Activated CD4-positive, alpha-beta T cell treated with anti-CD3 and anti-CD28 coated beads, Interleukin-2, amount 10 ng/mL, durations not matched to agents 24 days and 14 days (primary cell): ENCODE data around the gene SPCS3. TPM values are rescaled to one million over a fixed set of nuclear protein-coding genes. Genes with fewer than 3 reads are reported as not detected.
A peak's percentile ranks its signal among the peaks of the same experiment; 100 is the strongest.
"Not testable (repeated sequence)": the region's sequence is repeated elsewhere in the genome, so short reads cannot be mapped to it uniquely, and the experiment has no call there.

Experiments
- DNase-seq: peaks from one replicate; pipeline ENCODE4 v3.0.0; 2022
- H3K27ac Mint-ChIP-seq: one replicate; pipeline ENCODE4 v1.8.0; 2022; ENCODE audit warnings: mild to moderate bottlenecking, mixed read lengths
- H3K27me3 Mint-ChIP-seq: one replicate; pipeline ENCODE4 v1.8.0; 2022; ENCODE audit warnings: mixed read lengths
- H3K36me3 Mint-ChIP-seq: one replicate; pipeline ENCODE4 v1.8.0; 2022; ENCODE audit warnings: low read depth, mild to moderate bottlenecking, mixed read lengths
- H3K4me1 Mint-ChIP-seq: one replicate; pipeline ENCODE4 v1.8.0; 2021; ENCODE audit warnings: mixed read lengths
- H3K4me3 Mint-ChIP-seq: one replicate; pipeline ENCODE4 v1.8.0; 2022; ENCODE audit warnings: mild to moderate bottlenecking, moderate library complexity, mixed read lengths
- H3K9me3 Mint-ChIP-seq: one replicate; pipeline ENCODE4 v1.8.0; 2021; ENCODE audit warnings: mixed read lengths
- intact Hi-C: fragments of 100-400 bp; cut with micrococcal nuclease; formaldehyde crosslinking; loops from one replicate; pipeline ENCODE4 v1.15.1; 2023
- total RNA-seq: library from RNA; stranded (reverse); gene quantifications from 2 replicates; pipeline ENCODE4 v1.2.3, GENCODE V29; 2022

Gene SPCS3
- total RNA-seq, 1 donor from 2014 or later = 200 TPM

DNA sequence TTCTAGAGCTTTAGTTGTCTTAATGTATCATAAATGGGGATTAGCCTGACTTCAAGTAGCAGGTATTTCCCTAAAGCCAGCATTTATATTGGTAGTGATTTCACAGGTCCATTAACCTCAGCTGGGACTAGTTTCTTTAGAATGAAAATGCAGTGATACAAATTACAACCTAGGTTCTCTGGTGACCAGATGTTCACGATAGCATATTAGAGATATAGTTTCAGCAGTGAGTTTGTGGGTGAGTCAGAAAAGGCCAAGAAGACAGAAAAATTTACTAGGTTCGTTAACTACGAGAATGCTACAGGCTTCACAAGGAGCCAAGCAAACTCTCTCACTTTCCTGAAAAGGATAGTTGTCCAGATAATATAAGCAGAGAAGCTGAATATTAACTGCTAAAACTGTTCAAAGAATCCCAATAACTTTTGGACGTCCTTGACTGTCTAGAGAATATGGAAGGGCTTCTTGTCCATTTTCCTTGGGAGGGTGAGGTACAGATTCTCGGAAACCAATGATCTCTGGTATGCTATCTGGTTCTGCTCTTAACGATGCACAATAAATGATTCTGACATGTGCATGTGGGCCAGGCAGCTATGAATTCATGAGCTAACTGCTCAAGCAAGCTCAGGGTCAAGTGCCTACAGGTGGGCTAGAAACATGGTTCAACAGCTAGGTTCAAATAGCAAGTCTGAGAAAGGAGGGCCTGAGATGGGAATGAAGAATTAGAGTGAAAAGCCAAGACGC lies 6.0 kb upstream of the SPCS3 start:
- intact Hi-C loops = no loop called here
- no peaks in the 10 kb centered on the region for H3K4me1 Mint-ChIP-seq
- no peaks in the 10 kb centered on the region for H3K36me3 Mint-ChIP-seq
- H3K9me3 Mint-ChIP-seq = no peaks in the 10 kb centered on the region
- H3K27me3 Mint-ChIP-seq = peaks cover 8% of the 10 kb centered on the region
- H3K4me3 Mint-ChIP-seq = no peak overlapping the region
- DNase-seq = no peak
- no peak overlapping the region for H3K27ac Mint-ChIP-seq

DNA sequence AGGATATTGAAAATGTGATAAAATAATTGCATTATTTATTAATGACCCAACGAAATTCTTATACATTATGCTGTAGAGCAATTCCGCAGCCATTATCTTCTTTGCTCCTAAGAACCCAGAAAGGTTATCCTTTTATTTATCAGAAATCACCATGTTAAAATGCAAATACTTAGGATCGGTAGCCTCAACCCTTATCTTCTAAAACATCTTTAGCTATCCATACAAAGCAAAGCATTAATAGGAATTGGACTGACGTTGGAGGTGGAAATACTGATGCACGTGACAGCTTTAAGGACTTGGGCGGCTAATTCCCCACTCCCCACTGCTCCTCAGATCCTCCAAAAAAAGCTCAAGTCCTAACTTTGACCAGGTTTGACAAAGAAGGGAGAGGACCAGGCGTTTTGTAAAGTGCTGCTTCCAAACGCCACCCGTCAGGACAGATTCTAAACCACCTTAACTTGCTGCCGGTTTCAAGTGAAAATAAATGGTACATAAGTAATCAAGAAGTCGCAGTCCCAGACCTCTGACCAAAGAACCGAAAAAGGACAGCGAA lies 539 bp upstream of the SPCS3 start:
- Mint-ChIP-seq H3K27me3 (no peaks in the 10 kb centered on the region), H3K27ac (peak overlapping the region; percentile 92), H3K4me1 (peaks cover 24% of the 10 kb centered on the region), H3K4me3 (peak overlapping the region; percentile 85), H3K9me3 (no peaks in the 10 kb centered on the region), H3K36me3 (peaks cover 15% of the 10 kb centered on the region)
- intact Hi-C loops = loop anchor here (1.0 to 5.0 kb wide), 3 partner anchors 124 to 1123 kb away; partner anchors contain the start of genes AGA and SPATA4
- DNase-seq = no peak

DNA sequence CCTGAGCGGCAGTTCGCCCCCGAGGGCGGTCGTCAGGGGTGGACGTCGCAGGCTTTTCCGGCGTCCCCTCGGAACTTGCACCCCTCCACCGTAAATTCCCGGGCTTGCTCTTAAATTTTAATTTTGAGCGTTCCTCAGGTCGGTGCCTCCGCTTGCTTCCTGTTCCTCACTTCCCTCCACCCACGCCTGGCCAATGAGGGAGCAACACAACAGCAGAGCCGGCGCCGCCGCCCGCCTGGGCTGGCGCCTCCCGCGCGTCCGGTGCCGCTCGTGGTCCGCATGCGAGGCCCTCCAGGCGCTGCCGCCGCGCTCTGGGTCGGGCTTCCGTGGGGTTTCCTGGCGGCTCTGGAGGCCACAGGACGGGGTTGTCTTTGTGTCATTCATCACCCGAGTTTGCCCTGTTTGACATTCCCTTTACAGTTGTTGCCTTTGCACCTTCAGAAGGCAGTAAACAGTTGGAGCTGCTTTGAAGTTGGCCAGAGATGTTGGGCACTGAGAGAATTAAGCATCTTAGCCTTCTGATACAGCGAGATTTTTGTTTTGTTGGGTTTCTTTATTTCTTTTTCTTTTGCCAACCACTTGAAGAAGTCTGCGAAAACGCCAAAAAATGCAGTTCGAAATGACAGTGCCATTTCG lies 692 bp downstream of the SPCS3 start:
- Mint-ChIP-seq H3K27me3 (no peaks in the 10 kb centered on the region), H3K27ac (peak overlapping the region; percentile 87), H3K9me3 (no peaks in the 10 kb centered on the region), H3K36me3 (peaks cover 20% of the 10 kb centered on the region), H3K4me1 (peaks cover 28% of the 10 kb centered on the region), H3K4me3 (peak overlapping the region; percentile 85)
- DNase-seq = peak; percentile 97
- intact Hi-C loops = loop anchor here (2.0 to 5.0 kb wide), 4 partner anchors 20 to 1798 kb away; partner anchors contain the start of genes HPGD, NEIL3 and WDR17

DNA sequence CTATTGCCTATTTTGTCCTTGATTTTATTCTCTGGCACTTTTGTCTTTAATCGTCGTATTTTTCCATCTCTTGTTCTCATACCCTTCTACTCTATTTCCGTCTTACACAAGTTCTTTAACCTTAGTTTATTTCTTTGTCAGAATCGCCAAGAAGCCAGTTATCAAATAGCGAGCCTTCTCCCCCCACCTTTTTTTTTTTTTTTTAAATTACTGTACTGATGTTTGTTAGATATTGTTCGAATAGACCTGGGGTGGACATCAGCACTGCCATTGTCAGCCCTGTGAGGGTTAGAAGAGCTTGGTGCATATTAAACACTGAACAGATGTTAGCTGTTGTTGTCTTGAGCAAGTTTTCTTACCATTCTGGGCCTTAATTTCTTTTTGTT lies 1.2 kb downstream of the SPCS3 start:
- Mint-ChIP-seq H3K4me3 (peak overlapping the region; percentile 85), H3K4me1 (peaks cover 28% of the 10 kb centered on the region), H3K27ac (peak overlapping the region; percentile 87), H3K9me3 (no peaks in the 10 kb centered on the region), H3K36me3 (peaks cover 20% of the 10 kb centered on the region), H3K27me3 (no peaks in the 10 kb centered on the region)
- intact Hi-C loops = loop anchor here (2.0 to 5.0 kb wide), 4 partner anchors 20 to 1799 kb away; partner anchors contain the start of genes HPGD, NEIL3 and WDR17
- DNase-seq = no peak

DNA sequence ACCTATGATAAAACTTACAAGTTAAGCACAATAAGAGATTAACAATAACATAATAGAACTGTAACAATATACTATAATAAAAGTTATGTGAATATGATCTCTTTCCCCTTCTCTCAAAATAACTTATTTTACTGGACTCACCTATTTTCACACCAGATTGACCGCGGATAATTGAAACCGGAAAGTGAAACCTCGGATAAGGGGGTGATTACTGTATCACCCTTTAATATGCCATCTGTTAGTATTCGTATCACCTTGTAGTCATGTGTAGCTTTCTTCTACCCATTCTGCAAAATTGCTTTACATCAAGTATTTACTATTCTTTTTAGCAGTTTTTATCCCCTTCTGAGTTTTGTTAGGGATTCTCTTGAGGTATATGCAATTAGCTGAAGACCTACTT lies 1.8 kb downstream of the SPCS3 start:
- peak overlapping the region; percentile 85 for H3K4me3 Mint-ChIP-seq
- H3K27ac Mint-ChIP-seq = peak overlapping the region; percentile 53

DNA sequence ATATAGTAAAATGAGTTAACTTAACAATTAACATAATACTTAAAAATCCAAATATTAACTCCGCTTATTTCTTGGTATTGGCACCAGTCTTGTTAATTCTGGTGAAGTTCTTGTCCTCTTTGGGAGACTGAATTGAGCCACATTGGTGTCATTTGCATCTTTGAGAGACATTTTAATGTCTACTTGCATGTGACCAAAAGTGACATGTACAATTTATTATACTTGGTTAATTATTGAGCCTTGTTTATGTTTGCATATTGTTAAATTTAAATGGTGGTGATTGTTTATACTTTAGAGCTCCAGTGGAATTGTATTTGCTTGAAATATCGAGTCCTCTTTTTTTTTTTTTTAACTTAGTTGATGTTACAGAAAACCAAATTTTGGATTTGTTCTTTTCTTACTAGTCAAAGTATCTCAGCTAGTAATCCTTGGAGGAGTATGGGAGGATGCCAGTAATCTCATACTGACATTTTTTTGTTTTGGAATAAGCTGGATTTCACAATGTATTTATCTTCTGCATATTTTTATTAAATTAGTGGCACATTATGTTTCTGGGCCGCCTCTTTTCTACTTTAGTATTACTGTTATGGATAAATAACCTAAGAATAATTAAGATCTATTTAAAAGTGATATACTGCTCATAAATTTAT lies 3.9 kb downstream of the SPCS3 start:
- DNase-seq = no peak
- H3K9me3 Mint-ChIP-seq = no peaks in the 10 kb centered on the region
- H3K27me3 Mint-ChIP-seq = no peaks in the 10 kb centered on the region
- peaks cover 30% of the 10 kb centered on the region for H3K4me1 Mint-ChIP-seq
- H3K4me3 Mint-ChIP-seq = no peak overlapping the region
- peaks cover 35% of the 10 kb centered on the region for H3K36me3 Mint-ChIP-seq
- intact Hi-C loops = loop anchor here (5.0 kb wide), 2 partner anchors 256 to 1801 kb away; partner anchors contain the start of genes HPGD and WDR17
- H3K27ac Mint-ChIP-seq = no peak overlapping the region

More for the DNA sequence above, 1.8 kb downstream of the SPCS3 start:
- no peaks in the 10 kb centered on the region for H3K27me3 Mint-ChIP-seq
- DNase-seq = no peak
- H3K4me1 Mint-ChIP-seq = peaks cover 28% of the 10 kb centered on the region
- H3K9me3 Mint-ChIP-seq = no peaks in the 10 kb centered on the region
- peaks cover 20% of the 10 kb centered on the region for H3K36me3 Mint-ChIP-seq
- intact Hi-C loops = loop anchor here (2.0 to 5.0 kb wide), 4 partner anchors 19 to 1799 kb away; partner anchors contain the start of genes HPGD, NEIL3 and WDR17

DNA sequence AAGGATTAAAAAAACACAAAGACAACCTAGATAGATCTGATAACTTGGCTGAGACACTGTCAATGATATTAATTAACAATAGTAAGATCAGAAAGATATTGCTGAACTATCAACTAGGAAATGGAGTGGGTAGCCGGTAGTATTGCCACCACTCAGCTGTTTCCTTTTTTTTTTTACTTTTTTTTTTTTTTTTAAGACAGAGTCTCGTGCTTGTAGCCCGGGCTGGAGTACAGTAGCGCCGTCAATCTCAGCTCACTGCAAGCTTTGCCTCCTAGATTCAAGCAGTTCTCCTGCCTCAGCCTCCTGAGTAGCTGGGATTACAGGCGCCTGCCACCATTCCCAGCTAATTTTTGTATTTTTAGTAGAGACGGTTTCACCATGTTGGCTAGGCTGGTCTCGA lies 5.1 kb downstream of the SPCS3 start:
- H3K36me3 Mint-ChIP-seq = peaks cover 38% of the 10 kb centered on the region
- peaks cover 25% of the 10 kb centered on the region for H3K4me1 Mint-ChIP-seq
- H3K27ac Mint-ChIP-seq, H3K27me3 Mint-ChIP-seq, DNase-seq, H3K4me3 Mint-ChIP-seq, H3K9me3 Mint-ChIP-seq: not testable (repeated sequence)
- intact Hi-C loops = loop anchor here (5.0 kb wide), 2 partner anchors 258 to 1803 kb away; partner anchors contain the start of genes HPGD and WDR17

DNA sequence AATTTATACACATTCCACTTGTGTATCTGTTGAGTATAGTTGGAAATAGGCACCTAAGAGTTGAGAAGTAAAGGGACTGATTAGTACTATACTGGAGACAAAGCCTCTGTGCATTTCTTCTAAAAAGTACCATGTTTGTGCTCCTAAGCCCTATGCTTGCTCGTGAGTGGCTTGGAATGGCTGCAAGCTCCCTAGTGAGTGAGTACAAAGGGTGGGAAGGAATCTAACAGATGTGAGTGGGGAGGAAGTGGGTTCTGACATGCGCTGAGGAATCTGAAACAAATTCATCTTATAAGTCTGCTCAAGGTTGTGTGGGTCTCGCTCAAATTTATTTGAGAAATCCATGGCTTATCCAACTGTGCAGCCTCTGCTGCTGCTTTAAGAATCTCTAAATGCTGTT lies 13.3 kb downstream of the SPCS3 start:
- Mint-ChIP-seq H3K9me3 (no peaks in the 10 kb centered on the region), H3K27ac (no peak overlapping the region), H3K4me1 (peaks cover 9% of the 10 kb centered on the region), H3K4me3 (no peak overlapping the region), H3K36me3 (peaks cover 42% of the 10 kb centered on the region), H3K27me3 (no peaks in the 10 kb centered on the region)
- intact Hi-C loops = no loop called here
- no peak for DNase-seq

DNA sequence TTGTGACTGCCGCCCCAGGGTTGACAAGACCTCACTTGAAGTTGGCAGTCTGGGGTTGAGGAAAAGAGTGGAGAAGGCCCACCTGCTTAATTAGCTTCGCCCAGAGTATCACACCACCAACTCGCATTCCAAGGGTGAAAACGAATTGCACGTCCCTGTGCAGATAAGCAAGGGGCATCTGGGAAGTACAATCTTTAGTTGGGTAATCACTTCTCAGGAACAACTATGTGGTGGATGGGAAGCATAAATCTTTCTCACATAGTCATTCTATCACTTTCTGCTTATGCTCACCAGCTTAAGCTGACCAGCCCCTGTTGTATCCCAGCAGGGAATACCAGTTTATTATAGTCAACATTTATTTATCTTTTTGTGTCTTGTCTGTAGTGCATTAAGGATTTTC lies 14.3 kb downstream of the SPCS3 start:
- H3K9me3 Mint-ChIP-seq = no peaks in the 10 kb centered on the region
- intact Hi-C loops = no loop called here

DNA sequence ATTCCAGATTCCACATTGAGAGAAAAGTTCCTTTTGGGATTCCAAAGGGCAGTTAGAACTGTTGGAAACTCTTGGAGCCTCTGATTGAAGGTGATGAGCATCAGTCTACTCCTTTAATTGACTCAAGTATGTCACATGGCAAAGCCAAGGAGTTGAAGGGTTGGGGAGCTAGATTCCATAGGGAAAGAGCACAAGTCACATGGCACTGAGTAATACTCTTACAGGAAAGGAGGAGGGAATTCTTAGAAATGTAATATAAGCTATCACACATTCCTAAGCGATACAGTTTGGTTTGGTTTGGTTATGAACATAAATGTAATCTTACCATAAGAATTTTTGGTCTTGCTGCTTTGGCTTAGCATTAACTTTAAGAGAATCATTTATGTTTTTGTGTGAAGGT lies 15.7 kb downstream of the SPCS3 start:
- H3K9me3 Mint-ChIP-seq = no peaks in the 10 kb centered on the region
- intact Hi-C loops = no loop called here
- no peak overlapping the region for H3K4me3 Mint-ChIP-seq
- H3K27me3 Mint-ChIP-seq = no peaks in the 10 kb centered on the region
- peaks cover 29% of the 10 kb centered on the region for H3K36me3 Mint-ChIP-seq
- H3K4me1 Mint-ChIP-seq = peaks cover 9% of the 10 kb centered on the region
- no peak overlapping the region for H3K27ac Mint-ChIP-seq
- DNase-seq = no peak

More for the DNA sequence above, 14.3 kb downstream of the SPCS3 start:
- H3K27me3 Mint-ChIP-seq = no peaks in the 10 kb centered on the region
- peaks cover 9% of the 10 kb centered on the region for H3K4me1 Mint-ChIP-seq
- DNase-seq = no peak
- no peak overlapping the region for H3K27ac Mint-ChIP-seq
- no peak overlapping the region for H3K4me3 Mint-ChIP-seq
- H3K36me3 Mint-ChIP-seq = peaks cover 37% of the 10 kb centered on the region

DNA sequence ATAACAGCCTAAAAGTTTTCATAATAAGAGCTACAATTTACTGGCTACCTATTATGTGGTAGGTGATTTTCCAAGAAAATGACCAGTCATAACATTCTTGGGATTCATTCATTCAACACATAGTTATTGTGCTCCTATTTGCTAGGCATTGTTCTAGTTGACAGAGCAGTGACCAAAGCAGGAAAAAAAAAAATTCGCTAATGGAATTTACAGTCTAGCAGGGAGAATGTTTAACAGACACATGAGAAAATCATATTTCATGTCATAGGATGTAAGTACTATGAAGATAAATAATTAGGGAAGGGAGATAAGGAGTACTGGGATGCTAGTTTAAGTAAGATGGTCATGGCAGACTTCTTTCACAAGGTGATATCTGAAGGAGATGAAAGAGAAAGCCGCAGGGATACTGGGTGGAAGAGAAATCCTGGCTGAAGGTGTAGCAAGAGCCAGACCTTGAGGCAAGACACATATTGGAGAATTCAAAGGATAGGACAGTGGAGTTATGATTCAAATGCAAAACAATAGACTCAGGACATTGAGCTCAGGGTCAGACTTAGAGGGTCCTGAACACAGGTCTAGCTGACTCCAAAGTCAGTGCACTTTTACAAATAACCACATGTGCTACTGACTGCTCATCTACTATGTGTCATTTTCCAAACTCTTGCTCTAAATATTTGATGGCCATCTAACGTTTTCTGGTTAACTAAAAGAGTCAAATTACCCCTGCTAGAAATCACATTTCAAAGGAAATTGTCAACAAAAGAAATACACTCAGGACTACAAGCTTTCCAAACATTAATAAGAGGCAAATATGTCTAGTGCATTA lies 20.4 kb downstream of the SPCS3 start:
- no peak overlapping the region for H3K27ac Mint-ChIP-seq
- no peaks in the 10 kb centered on the region for H3K27me3 Mint-ChIP-seq
- intact Hi-C loops = loop anchor here (1.0 to 10.0 kb wide), 5 partner anchors 19 to 1575 kb away; no protein-coding TSS in a partner anchor
- no peak overlapping the region for H3K4me3 Mint-ChIP-seq
- H3K9me3 Mint-ChIP-seq = peaks cover 5% of the 10 kb centered on the region
- DNase-seq = no peak
- H3K4me1 Mint-ChIP-seq = no peaks in the 10 kb centered on the region
- H3K36me3 Mint-ChIP-seq = peaks cover 3% of the 10 kb centered on the region

DNA sequence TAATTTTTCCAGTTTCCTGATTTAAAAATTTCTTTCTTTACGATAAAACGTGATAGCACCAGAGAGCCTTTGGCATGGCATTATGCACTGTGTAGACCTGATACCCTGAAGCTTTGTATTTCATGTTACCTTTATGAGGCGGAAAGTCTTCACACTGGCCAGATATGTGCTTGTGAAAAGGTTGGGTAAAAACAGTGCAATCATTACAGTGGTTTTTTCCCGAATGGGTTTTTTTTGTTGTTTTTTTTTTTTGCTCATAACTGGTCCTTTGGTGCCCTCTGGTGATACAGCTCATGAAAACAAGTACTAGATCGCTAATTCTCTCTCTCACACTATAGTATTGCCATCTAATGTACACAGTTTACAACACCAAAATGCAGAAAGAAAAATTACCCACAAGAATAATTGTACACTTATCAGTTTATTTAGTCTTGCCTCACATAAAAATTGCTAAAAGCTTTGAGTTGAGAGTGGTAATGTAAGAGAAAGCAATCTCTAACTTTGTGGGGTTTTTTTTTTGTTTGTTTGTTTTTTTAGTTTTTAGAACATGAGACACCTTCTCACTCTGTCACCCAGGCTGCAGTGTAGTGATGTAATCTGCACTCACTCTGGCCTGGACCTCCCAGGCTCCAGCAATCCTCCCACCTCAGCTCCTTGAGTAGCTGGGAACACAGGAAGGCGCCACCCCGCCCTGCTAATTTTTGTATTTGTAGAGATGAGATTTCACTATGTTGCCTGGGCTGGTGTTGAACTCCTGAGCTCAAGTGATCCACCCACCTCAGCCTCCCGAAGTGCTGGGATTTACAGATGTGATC lies 21.3 kb downstream of the SPCS3 start:
- Mint-ChIP-seq H3K4me3 (no peak overlapping the region), H3K4me1 (no peaks in the 10 kb centered on the region), H3K9me3 (peaks cover 5% of the 10 kb centered on the region), H3K27me3 (no peaks in the 10 kb centered on the region), H3K27ac (no peak overlapping the region), H3K36me3 (no peaks in the 10 kb centered on the region)
- intact Hi-C loops = loop anchor here (1.0 to 10.0 kb wide), 4 partner anchors 20 to 1576 kb away; no protein-coding TSS in a partner anchor
- no peak for DNase-seq
